ENCODE data around the gene GK. TPM values are rescaled to one million over a fixed set of nuclear protein-coding genes. Genes with fewer than 3 reads are reported as not detected.
A peak's percentile ranks its signal among the peaks of the same experiment; 100 is the strongest.

The GK gene
- total RNA-seq, result 15.1 and 16.5 TPM in 2 replicates

GRCh38 chrX:30653415-30654131 lies at the start of gene GK:
GK (plus strand) TSS chrX:30653423; CDS start chrX:30653538, 115 bp downstream.
- Mint-ChIP-seq H3K4me3 (peak within 1 kb of the TSS; percentile 90), H3K9me3 (no peaks in the 10 kb centered on the region), H3K27me3 (no peaks in the 10 kb centered on the region), H3K4me1 (peaks cover 52% of the 10 kb centered on the region), H3K27ac (peak within 1 kb of the TSS; percentile 96), H3K36me3 (ENCODE audit: low read depth) (no peaks in the 10 kb centered on the region)
- ChIA-PET CTCF (no interaction called here), POLR2A (interaction anchor here (0.6 to 2.3 kb wide), 8 partner anchors 18 to 236 kb away, joined by 3 to 22 read pairs (median 6); partner anchors contain the start of genes TAB3 and TASL)
- ATAC-seq (ENCODE audit: low read depth) (no peak), DNase-seq (no peak)
- intact Hi-C loops (cut with micrococcal nuclease), result loop anchor here (1.0 to 5.0 kb wide), 5 partner anchors 57 to 236 kb away; partner anchors contain the start of gene TAB3
- no peak for TF ChIP-seq CTCF (IDR thresholded peaks at IDR 0.05)

GRCh38 chrX:30607155-30607554 lies 46.1 kb upstream of the GK start:
- no peaks in the 10 kb centered on the region for H3K9me3 Mint-ChIP-seq
- H3K36me3 Mint-ChIP-seq (ENCODE audit: low read depth), result no peaks in the 10 kb centered on the region

GRCh38 chrX:30610026-30610425 lies 43.2 kb upstream of the GK start:
- no peak overlapping the region for H3K4me3 Mint-ChIP-seq
- CTCF ChIA-PET, result no interaction called here
- H3K36me3 Mint-ChIP-seq (ENCODE audit: low read depth), result no peaks in the 10 kb centered on the region

More at GRCh38 chrX:30607155-30607554, 46.1 kb upstream of the GK start:
- no peak overlapping the region for H3K27ac Mint-ChIP-seq
- intact Hi-C loops (cut with micrococcal nuclease), result no loop called here
- H3K4me1 Mint-ChIP-seq, result no peaks in the 10 kb centered on the region
- ATAC-seq (ENCODE audit: low read depth) (no peak), DNase-seq (no peak)
- no peak overlapping the region for H3K4me3 Mint-ChIP-seq
- POLR2A ChIA-PET, result no interaction called here
- TF ChIP-seq CTCF (IDR thresholded peaks at IDR 0.05), result no peak
- H3K27me3 Mint-ChIP-seq, result no peaks in the 10 kb centered on the region
- CTCF ChIA-PET, result no interaction called here

GRCh38 chrX:30612250-30612655 lies 41.0 kb upstream of the GK start:
- H3K4me1 Mint-ChIP-seq, result no peaks in the 10 kb centered on the region
- H3K4me3 Mint-ChIP-seq, result no peak overlapping the region
- no peak for DNase-seq
- intact Hi-C loops (cut with micrococcal nuclease), result no loop called here
- no peak for TF ChIP-seq CTCF (IDR thresholded peaks at IDR 0.05)
- no peaks in the 10 kb centered on the region for H3K27me3 Mint-ChIP-seq
- no peak overlapping the region for H3K27ac Mint-ChIP-seq
- no peak for ATAC-seq (ENCODE audit: low read depth)
- CTCF ChIA-PET, result no interaction called here
- POLR2A ChIA-PET, result no interaction called here
- H3K36me3 Mint-ChIP-seq (ENCODE audit: low read depth), result no peaks in the 10 kb centered on the region
- H3K9me3 Mint-ChIP-seq, result no peaks in the 10 kb centered on the region

More at GRCh38 chrX:30610026-30610425, 43.2 kb upstream of the GK start:
- DNase-seq (no peak), ATAC-seq (ENCODE audit: low read depth) (no peak)
- intact Hi-C loops (cut with micrococcal nuclease), result no loop called here
- Mint-ChIP-seq H3K27ac (no peak overlapping the region), H3K9me3 (no peaks in the 10 kb centered on the region), H3K27me3 (no peaks in the 10 kb centered on the region), H3K4me1 (no peaks in the 10 kb centered on the region)
- no peak for TF ChIP-seq CTCF (IDR thresholded peaks at IDR 0.05)
- POLR2A ChIA-PET, result no interaction called here

- no peak for ATAC-seq (ENCODE audit: low read depth)
- H3K4me1 Mint-ChIP-seq, result no peaks in the 10 kb centered on the region
These were observed 39.5 kb upstream of the GK start for GRCh38 chrX:30613721-30614120.

More at GRCh38 chrX:30613721-30614120, 39.5 kb upstream of the GK start:
- CTCF ChIA-PET, result no interaction called here
- POLR2A ChIA-PET, result no interaction called here
- no peak for TF ChIP-seq CTCF (IDR thresholded peaks at IDR 0.05)
- intact Hi-C loops (cut with micrococcal nuclease), result no loop called here
- no peak for DNase-seq
- Mint-ChIP-seq H3K4me3 (no peak overlapping the region), H3K27me3 (no peaks in the 10 kb centered on the region), H3K9me3 (no peaks in the 10 kb centered on the region), H3K27ac (no peak overlapping the region), H3K36me3 (ENCODE audit: low read depth) (no peaks in the 10 kb centered on the region)
